Measurements from ENCODE around the gene MICAL3. TPM values are rescaled to one million over a fixed set of nuclear protein-coding genes. Genes with fewer than 3 reads are reported as not detected.

MICAL3 gene
- polyA plus RNA-seq, 4 donors: 3.2 to 31.4 (median 10.0) TPM

DNA sequence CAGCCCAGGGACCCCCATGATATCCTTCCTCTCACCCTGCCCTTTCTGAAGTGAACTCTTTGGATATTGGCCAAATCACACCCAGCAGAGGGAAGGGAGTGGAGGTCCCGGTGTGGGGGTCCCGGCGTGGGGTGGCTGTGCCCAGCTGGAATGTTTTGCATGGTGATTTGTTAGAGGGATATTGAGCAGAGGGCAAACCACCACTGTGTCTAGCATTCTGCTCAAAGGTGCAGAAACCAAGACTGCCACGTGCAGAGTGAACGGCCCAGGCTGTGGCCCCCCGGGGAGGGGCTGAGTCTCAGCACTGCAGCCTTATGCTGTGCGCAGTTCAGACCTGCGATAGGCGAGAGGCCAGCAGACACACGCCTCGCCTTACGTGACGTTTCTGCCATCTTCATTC, 242.2 kb downstream of the MICAL3 start:
- H3K27ac ChIP-seq (ENCODE audit: low read depth in 1 of 3, low read length in 2 of 3): no peak overlapping the region
- FAIRE-seq: no peak
- WGBS, 3 donors: 81 to 84% (median 81%) methylated on average over 13 of the region's 13 CpGs

DNA sequence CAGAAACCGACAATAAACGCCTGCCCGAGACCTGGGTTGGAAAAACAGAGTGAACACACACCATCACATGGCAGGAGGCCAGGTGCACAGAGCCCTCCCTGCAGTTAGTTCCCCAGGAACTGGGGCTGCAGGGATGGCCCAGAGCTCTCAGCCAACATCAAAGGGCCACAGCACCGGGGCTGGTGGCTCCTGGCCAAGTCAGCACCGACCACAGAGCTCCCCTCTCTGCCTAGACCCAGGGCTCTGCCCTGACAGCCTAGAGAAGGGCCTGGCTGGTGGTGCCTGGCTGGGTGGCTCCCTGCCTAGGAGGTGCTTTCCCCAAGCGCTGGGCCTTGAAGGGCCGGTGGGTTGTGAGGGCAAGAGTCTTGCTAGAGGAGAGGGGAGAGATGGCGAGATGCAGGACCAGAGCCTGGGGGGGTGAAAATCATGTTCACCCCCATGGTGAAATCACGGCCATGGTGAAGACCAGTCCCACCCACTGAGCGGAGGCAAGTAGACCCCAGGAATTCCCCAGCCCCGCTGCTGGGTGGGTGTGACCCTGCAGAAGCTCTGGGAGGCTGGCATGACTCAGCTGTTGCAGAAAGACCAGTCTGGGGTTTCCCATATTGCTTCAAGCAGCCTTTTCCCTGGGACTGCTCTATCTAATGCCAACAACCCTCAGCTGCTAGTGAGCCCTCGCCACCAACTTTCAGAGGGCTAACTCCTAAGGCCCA, 242.9 kb downstream of the MICAL3 start:
- no peak overlapping the region for H3K4me3 ChIP-seq (ENCODE audit: low read depth in 1 of 3, low read length in 3 of 3)
- H3K9me3 ChIP-seq (ENCODE audit: control insufficient read depth in 2 of 2, insufficient read depth in 1 of 2, low read depth in 1 of 2, low read length in 1 of 2): no peaks in the 10 kb centered on the region
- 48 to 58% (median 51%) methylated on average over 12 of the region's 12 CpGs for WGBS, 3 donors
- H3K36me3 ChIP-seq (ENCODE audit: control insufficient read depth in 3 of 3, insufficient read depth in 2 of 3, low read depth in 1 of 3, low read length in 3 of 3): peaks cover 0 to 2% (median 0%) of the 10 kb centered on the region in 3 donors
- DNase-seq: peak in 1 of 2 donors; percentile 21
- H3K27ac ChIP-seq (ENCODE audit: low read depth in 1 of 3, low read length in 2 of 3): no peak overlapping the region
- no peak for FAIRE-seq
- H3K27me3 ChIP-seq (ENCODE audit: control insufficient read depth in 3 of 3, insufficient read depth in 3 of 3, low read length in 3 of 3): no peaks in the 10 kb centered on the region
- peaks cover 0 to 2% (median 0%) of the 10 kb centered on the region in 3 donors for H3K4me1 ChIP-seq (ENCODE audit: control insufficient read depth in 3 of 3, insufficient read depth in 2 of 3, low read depth in 1 of 3, low read length in 2 of 3)

More for the DNA sequence above, 242.2 kb downstream of the MICAL3 start:
- Histone ChIP-seq H3K4me1 (ENCODE audit: control insufficient read depth in 3 of 3, insufficient read depth in 2 of 3, low read depth in 1 of 3, low read length in 2 of 3) (peaks cover 0 to 6% (median 2%) of the 10 kb centered on the region in 3 donors), H3K36me3 (ENCODE audit: control insufficient read depth in 3 of 3, insufficient read depth in 2 of 3, low read depth in 1 of 3, low read length in 3 of 3) (peaks cover 0 to 2% (median 0%) of the 10 kb centered on the region in 3 donors), H3K4me3 (ENCODE audit: low read depth in 1 of 3, low read length in 3 of 3) (no peak overlapping the region), H3K9me3 (ENCODE audit: control insufficient read depth in 2 of 2, insufficient read depth in 1 of 2, low read depth in 1 of 2, low read length in 1 of 2) (no peaks in the 10 kb centered on the region), H3K27me3 (ENCODE audit: control insufficient read depth in 3 of 3, insufficient read depth in 3 of 3, low read length in 3 of 3) (no peaks in the 10 kb centered on the region)
- no peak for DNase-seq

DNA sequence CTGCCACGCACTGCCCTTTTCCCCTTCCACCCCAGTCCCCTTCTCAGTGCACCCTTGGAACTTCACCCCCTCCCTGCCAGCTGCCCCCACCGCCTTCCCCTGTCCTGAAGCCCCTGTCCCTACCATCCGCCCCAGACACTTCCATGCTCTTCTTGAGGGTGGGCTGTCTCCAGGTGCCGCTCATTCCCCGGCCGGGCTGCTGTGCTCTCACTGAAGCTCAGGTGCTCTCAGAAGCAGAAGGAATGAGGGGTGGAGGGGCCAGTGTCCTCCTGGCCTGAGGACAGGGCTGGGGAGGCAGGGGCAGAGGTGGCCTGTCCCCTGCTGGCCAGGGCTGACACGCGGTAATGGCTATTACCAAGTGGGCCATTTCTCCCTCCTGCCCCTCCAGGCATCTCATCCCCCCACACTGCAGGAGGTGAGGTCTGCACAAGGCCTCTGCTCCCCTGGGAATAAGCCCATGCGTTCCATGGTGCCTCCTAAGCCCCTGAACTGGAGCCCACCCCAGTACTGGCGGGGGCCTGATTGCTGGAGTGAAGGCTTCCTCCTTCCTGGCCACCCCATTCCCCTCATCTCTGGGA, 243.5 kb downstream of the MICAL3 start:
- FAIRE-seq (no peak), DNase-seq (no peak)
- H3K9me3 ChIP-seq (ENCODE audit: control insufficient read depth in 2 of 2, insufficient read depth in 1 of 2, low read depth in 1 of 2, low read length in 1 of 2): no peaks in the 10 kb centered on the region
- H3K4me3 ChIP-seq (ENCODE audit: low read depth in 1 of 3, low read length in 3 of 3): no peak overlapping the region
- H3K27ac ChIP-seq (ENCODE audit: low read depth in 1 of 3, low read length in 2 of 3): no peak overlapping the region
- H3K27me3 ChIP-seq (ENCODE audit: control insufficient read depth in 3 of 3, insufficient read depth in 3 of 3, low read length in 3 of 3): no peaks in the 10 kb centered on the region
- H3K36me3 ChIP-seq (ENCODE audit: control insufficient read depth in 3 of 3, insufficient read depth in 2 of 3, low read depth in 1 of 3, low read length in 3 of 3): peaks cover 0 to 1% (median 0%) of the 10 kb centered on the region in 3 donors
- peaks cover 0 to 2% (median 0%) of the 10 kb centered on the region in 3 donors for H3K4me1 ChIP-seq (ENCODE audit: control insufficient read depth in 3 of 3, insufficient read depth in 2 of 3, low read depth in 1 of 3, low read length in 2 of 3)
- 87 to 88% (median 87%) methylated on average over 8 to 10 of the region's 10 CpGs for WGBS, 3 donors

DNA sequence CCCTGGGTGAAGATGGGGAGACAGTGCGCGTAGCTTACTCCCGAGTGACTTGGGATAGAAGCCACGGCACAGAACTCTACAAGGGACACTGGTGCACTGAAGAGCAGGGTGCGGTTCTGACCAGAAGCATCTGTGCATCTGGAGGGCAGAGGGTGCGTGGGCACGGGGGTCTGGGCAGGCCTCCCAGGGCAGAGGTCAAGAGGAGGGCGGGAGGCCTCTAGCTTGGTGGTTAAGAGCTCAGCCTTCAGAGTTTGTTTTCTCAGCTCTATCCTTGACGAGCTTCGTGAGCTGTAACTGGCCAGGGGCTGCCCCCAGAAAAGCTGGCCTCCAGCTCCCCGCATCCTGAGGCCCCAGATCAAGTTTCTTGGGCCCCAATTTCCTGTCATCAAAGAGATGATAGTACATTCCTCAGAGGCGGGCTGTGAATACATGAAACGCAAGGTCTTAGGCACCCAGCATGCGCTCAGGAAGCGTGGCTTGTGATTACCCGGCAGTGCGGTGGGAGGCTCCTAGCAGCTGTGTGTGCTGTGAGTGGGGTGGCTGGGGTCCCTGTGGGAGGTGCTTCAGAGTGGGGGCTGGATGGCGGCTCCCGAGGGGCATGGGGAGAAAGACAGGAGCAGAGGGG, 244.1 kb downstream of the MICAL3 start:
- Histone ChIP-seq H3K4me3 (ENCODE audit: low read depth in 1 of 3, low read length in 3 of 3) (no peak overlapping the region), H3K4me1 (ENCODE audit: control insufficient read depth in 3 of 3, insufficient read depth in 2 of 3, low read depth in 1 of 3, low read length in 2 of 3) (peaks cover 0 to 2% (median 0%) of the 10 kb centered on the region in 3 donors), H3K9me3 (ENCODE audit: control insufficient read depth in 2 of 2, insufficient read depth in 1 of 2, low read depth in 1 of 2, low read length in 1 of 2) (no peaks in the 10 kb centered on the region), H3K27me3 (ENCODE audit: control insufficient read depth in 3 of 3, insufficient read depth in 3 of 3, low read length in 3 of 3) (no peaks in the 10 kb centered on the region), H3K27ac (ENCODE audit: low read depth in 1 of 3, low read length in 2 of 3) (no peak overlapping the region), H3K36me3 (ENCODE audit: control insufficient read depth in 3 of 3, insufficient read depth in 2 of 3, low read depth in 1 of 3, low read length in 3 of 3) (no peaks in the 10 kb centered on the region)
- FAIRE-seq (no peak), DNase-seq (no peak)
- whole genome bisulfite sequencing, 3 donors: 72 to 82% (median 74%) methylated on average over 19 of the region's 19 CpGs

DNA sequence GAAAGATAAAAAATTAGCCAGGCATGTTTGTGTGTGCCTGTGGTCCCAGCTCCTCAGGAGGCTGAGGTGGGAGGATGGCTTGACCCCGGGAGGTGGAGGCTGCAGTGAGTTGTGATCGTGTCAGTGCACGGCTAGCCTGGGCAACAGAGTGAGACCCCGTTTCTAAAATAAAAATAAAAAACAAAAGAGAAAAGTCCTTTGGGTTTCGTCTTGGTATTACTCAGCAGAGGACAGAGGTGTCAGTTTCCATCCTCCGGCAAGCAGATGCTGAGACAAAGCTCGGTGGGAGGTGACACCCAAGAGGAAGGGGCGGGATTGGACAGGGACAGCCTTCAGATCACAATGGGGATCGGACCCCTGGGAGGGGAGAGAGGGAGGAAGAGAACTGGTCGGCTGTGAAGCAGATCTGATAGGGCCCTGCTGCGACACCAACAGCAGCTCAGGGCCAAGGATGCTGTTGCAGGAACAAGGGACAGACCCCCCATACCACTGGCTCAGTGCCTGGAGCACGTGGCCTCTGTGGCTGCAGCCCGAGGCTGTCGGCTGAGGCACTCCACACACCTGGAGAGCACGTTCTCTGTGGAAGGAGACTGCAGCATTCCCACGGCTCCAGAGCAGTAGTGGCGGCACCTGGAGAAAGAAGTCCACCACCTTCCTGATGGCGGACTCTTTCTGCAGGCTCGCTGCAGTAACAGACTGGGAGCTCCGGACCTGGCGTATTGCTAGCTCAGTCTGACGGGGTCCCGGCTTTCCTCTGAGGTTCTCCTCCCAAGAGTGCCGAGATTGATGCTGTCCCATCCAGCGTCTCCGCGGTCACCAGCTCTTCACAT, 244.9 kb downstream of the MICAL3 start:
- Histone ChIP-seq H3K27me3 (ENCODE audit: control insufficient read depth in 3 of 3, insufficient read depth in 3 of 3, low read length in 3 of 3) (no peaks in the 10 kb centered on the region), H3K36me3 (ENCODE audit: control insufficient read depth in 3 of 3, insufficient read depth in 2 of 3, low read depth in 1 of 3, low read length in 3 of 3) (no peaks in the 10 kb centered on the region), H3K27ac (ENCODE audit: low read depth in 1 of 3, low read length in 2 of 3) (no peak overlapping the region), H3K4me1 (ENCODE audit: control insufficient read depth in 3 of 3, insufficient read depth in 2 of 3, low read depth in 1 of 3, low read length in 2 of 3) (peaks cover 0 to 2% (median 0%) of the 10 kb centered on the region in 3 donors), H3K4me3 (ENCODE audit: low read depth in 1 of 3, low read length in 3 of 3) (no peak overlapping the region), H3K9me3 (ENCODE audit: control insufficient read depth in 2 of 2, insufficient read depth in 1 of 2, low read depth in 1 of 2, low read length in 1 of 2) (no peaks in the 10 kb centered on the region)
- WGBS, 3 donors: 77 to 90% (median 80%) methylated on average over 27 of the region's 27 CpGs
- DNase-seq (no peak), FAIRE-seq (no peak)

DNA sequence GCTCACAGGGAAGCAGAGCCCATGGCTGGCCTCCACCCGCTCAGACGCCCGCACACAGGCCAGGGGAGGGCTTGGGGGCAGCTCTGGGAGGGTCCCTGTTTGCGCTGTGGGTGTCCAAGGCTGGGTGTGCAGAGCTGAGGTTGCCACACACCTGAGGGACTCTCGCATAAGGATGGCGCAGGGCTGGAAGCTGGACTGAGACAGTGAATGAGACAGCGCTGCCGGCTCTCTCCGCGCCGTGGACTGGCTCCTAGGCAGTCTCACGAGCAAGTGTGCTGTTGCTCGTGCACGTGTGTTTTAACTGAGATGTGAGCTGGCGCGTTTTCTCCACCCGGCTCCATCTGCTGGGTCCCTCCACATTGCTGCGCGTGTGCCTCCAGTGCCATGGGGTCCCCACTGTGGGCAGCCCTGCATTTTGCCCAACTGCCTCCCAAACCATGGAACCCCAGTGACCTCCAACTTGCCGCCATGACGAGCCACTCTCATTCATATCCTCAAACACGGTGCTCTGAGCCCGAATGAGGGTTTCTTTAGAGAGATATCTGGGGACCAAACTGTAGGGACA, 245.9 kb downstream of the MICAL3 start:
- H3K27ac ChIP-seq (ENCODE audit: low read depth in 1 of 3, low read length in 2 of 3): peak overlapping the region in 1 of 3 donors; percentile 14
- H3K36me3 ChIP-seq (ENCODE audit: control insufficient read depth in 3 of 3, insufficient read depth in 2 of 3, low read depth in 1 of 3, low read length in 3 of 3): no peaks in the 10 kb centered on the region
- H3K4me1 ChIP-seq (ENCODE audit: control insufficient read depth in 3 of 3, insufficient read depth in 2 of 3, low read depth in 1 of 3, low read length in 2 of 3): peaks cover 0 to 2% (median under 1%) of the 10 kb centered on the region in 3 donors
- FAIRE-seq (no peak), DNase-seq (no peak)
- H3K4me3 ChIP-seq (ENCODE audit: low read depth in 1 of 3, low read length in 3 of 3): no peak overlapping the region
- no peaks in the 10 kb centered on the region for H3K9me3 ChIP-seq (ENCODE audit: control insufficient read depth in 2 of 2, insufficient read depth in 1 of 2, low read depth in 1 of 2, low read length in 1 of 2)
- WGBS, 3 donors: 95 to 97% (median 95%) methylated on average over 23 of the region's 23 CpGs
- H3K27me3 ChIP-seq (ENCODE audit: control insufficient read depth in 3 of 3, insufficient read depth in 3 of 3, low read length in 3 of 3): no peaks in the 10 kb centered on the region

DNA sequence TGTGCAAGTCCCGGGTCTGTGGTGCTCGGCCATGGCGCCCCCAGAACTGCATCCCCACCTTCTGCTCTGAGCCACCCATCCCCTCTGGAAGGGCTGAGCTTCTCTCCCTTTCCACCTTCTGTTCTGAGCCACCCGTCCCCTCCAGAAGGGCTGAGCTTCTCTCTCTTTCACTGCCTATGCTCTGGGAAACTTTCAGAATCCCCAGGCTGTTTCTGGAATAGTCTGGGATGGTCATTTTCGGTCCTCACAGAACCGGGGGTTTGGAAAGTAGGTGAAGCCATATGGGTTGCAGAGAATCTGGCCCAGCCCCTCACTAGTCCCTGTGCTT, 246.7 kb downstream of the MICAL3 start:
- H3K27ac ChIP-seq (ENCODE audit: low read depth in 1 of 3, low read length in 2 of 3): peak overlapping the region in 2 of 3 donors; percentile 25 to 94
- WGBS, 3 donors: 60 to 84% (median 64%) methylated on average over 6 of the region's 6 CpGs
- no peak for FAIRE-seq

More for the DNA sequence above, 246.7 kb downstream of the MICAL3 start:
- H3K27me3 ChIP-seq (ENCODE audit: control insufficient read depth in 3 of 3, insufficient read depth in 3 of 3, low read length in 3 of 3): no peaks in the 10 kb centered on the region
- DNase-seq: no peak
- no peaks in the 10 kb centered on the region for H3K36me3 ChIP-seq (ENCODE audit: control insufficient read depth in 3 of 3, insufficient read depth in 2 of 3, low read depth in 1 of 3, low read length in 3 of 3)
- no peaks in the 10 kb centered on the region for H3K9me3 ChIP-seq (ENCODE audit: control insufficient read depth in 2 of 2, insufficient read depth in 1 of 2, low read depth in 1 of 2, low read length in 1 of 2)
- H3K4me3 ChIP-seq (ENCODE audit: low read depth in 1 of 3, low read length in 3 of 3): peak overlapping the region in 2 of 3 donors; percentile 9 to 30
- H3K4me1 ChIP-seq (ENCODE audit: control insufficient read depth in 3 of 3, insufficient read depth in 2 of 3, low read depth in 1 of 3, low read length in 2 of 3): peaks cover 0 to 6% (median 5%) of the 10 kb centered on the region in 3 donors
